Lung (tissue), 12 donors: ENCODE measurements around the gene ZNF322. TPM values are rescaled to one million over a fixed set of nuclear protein-coding genes. Genes with fewer than 3 reads are reported as not detected.

Experiments used
- ATAC-seq: fragments of 200-7000 bp; cut with Tn5 transposase; one replicate; pipeline ENCODE4 v1.9.1; 2020; ENCODE audit warnings: moderate number of reproducible peaks; ENCODE audit not compliant: insufficient read depth, low FRiP score
- DNase-seq, 3 donors: peaks; one replicate each; pipeline ENCODE4 v3.0.0-alpha.2; 2013 to 2017
- H3K27ac ChIP-seq, 2 donors: one replicate each; pipeline ENCODE4 v1.5.1; 2013; ENCODE audit warnings: mild to moderate bottlenecking in 2 of 2, moderate library complexity in 2 of 2, control low read depth in 1 of 2, inconsistent platforms in 1 of 2, low read depth in 1 of 2, low read length in 1 of 2
- H3K27me3 ChIP-seq, 3 donors: one replicate each; pipeline ENCODE4 v1.5.1; 2013; ENCODE audit warnings: low read length in 2 of 3; ENCODE audit not compliant: control insufficient read depth in 3 of 3, insufficient read depth in 3 of 3
- H3K36me3 ChIP-seq, 4 donors: one replicate each; pipeline ENCODE4 v1.5.1; 2013; ENCODE audit warnings: low read length in 4 of 4, mild to moderate bottlenecking in 1 of 4, moderate library complexity in 1 of 4; ENCODE audit not compliant: control insufficient read depth in 4 of 4, insufficient read depth in 4 of 4
- H3K4me1 ChIP-seq, 5 donors: one replicate each; pipeline ENCODE4 v1.5.1; 2013; ENCODE audit warnings: low read length in 5 of 5, mild to moderate bottlenecking in 2 of 5, moderate library complexity in 1 of 5; ENCODE audit not compliant: control insufficient read depth in 5 of 5, insufficient read depth in 5 of 5
- H3K4me3 ChIP-seq: one replicate; pipeline ENCODE4 v1.5.1; 2013; ENCODE audit warnings: mild to moderate bottlenecking, control low read depth, moderate library complexity
- H3K9ac ChIP-seq, 2 donors: one replicate each; pipeline ENCODE4 v1.5.1; 2013; ENCODE audit warnings: low read length in 2 of 2, control low read depth in 1 of 2; ENCODE audit not compliant: insufficient read depth in 1 of 2
- H3K9me3 ChIP-seq, 4 donors: one replicate each; pipeline ENCODE4 v1.5.1; 2013; ENCODE audit warnings: low read length in 3 of 4, mild to moderate bottlenecking in 1 of 4, moderate library complexity in 1 of 4; ENCODE audit not compliant: control insufficient read depth in 4 of 4, insufficient read depth in 3 of 4
- CTCF ChIP-seq: IDR thresholded peaks from 2 replicates; pipeline ENCODE4 v1.5.1; 2012; ENCODE audit warnings: mild to moderate bottlenecking; ENCODE audit errors: control extremely low read depth, extremely low read depth
- WGBS, 2 donors: extraction: QIAGEN DNeasy Blood & Tissue Kit; methylation state at CpG; one replicate each; pipeline ENCODE4 v1.1.7; 2013; 5-methylcytosine and 5-hydroxymethylcytosine counted together
- polyA plus RNA-seq, 2 donors: library from polyadenylated mRNA; stranded (reverse); fragments of 200-250 nt; gene quantifications; one replicate each; pipeline ENCODE4 v1.2.1, GENCODE V29; 2013
- total RNA-seq, 2 donors: library from RNA; depleted of rRNA in 1 of 2; stranded (reverse); fragments of >200 nt in 1 of 2; gene quantifications; one replicate each; pipeline ENCODE4 v1.2.1, GENCODE V29; 2014 to 2021
- donor health status: control.
- donor health status: control.
- donor health status: Bipolar disorder and iron deficiency.
- donor health status: healthy.
- donor health status: DM: yes; HTN: yes; CAD: no.

The ZNF322 gene
- total and polyA plus RNA-seq, 4 donors = 5.8 to 26.0 (median 14.5) TPM

DNA sequence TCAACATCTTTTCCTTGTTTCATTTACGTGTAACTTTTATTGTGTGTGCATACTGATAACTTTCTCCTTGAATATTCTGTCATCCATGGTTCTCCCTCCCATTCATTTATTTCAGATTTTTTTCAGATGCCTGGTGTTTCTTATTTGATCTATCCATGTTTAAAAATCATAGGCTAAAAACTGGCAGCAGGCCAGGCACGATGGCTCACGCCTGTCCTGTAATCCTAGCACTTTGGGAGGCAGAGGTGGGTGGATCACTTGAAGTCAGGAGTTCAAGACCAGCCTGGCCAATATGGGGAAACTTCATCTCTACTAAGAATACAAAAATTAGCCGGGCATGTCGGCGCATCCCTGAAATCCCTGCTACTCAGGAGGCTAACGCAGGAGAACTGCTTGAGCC lies 31.7 kb downstream of the ZNF322 start:
- DNase-seq (no peak), ATAC-seq (no peak)
- Histone ChIP-seq H3K27me3 (no peaks in the 10 kb centered on the region), H3K4me1 (no peaks in the 10 kb centered on the region), H3K9me3 (peaks cover 0 to 7% (median 3%) of the 10 kb centered on the region in 4 donors), H3K9ac (no peak overlapping the region), H3K27ac (no peak overlapping the region), H3K4me3 (no peak overlapping the region), H3K36me3 (no peaks in the 10 kb centered on the region)
- TF ChIP-seq CTCF = no peak
- WGBS, 2 donors = 84% methylated on average over 7 of the region's 7 CpGs

DNA sequence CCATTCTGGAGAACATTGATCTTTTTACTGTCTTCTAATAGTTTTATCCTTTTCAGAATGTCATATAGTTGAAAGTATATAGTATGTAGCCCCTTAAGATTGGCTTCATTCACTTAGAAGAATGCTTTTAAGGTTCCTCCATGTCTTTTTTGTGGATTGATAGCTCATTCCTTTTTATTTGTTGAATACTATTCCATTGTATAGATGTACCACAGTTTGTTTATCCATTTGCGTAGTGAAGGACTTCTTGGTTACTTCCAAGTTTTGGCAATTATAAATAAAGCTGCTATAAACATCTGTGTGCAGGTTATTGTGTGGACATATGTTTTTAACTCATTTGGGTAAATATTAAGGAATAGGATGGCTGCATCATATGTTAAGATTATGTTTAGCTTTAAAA lies 35.0 kb downstream of the ZNF322 start:
- Histone ChIP-seq H3K36me3 (no peaks in the 10 kb centered on the region), H3K9ac (no peak overlapping the region), H3K4me1 (no peaks in the 10 kb centered on the region), H3K9me3 (peaks cover 0 to 7% (median 3%) of the 10 kb centered on the region in 4 donors), H3K4me3 (no peak overlapping the region), H3K27ac (no peak overlapping the region), H3K27me3 (no peaks in the 10 kb centered on the region)
- TF ChIP-seq CTCF = no peak
- ATAC-seq = no peak
- 88 to 93% methylated on average over 1 of the region's 1 CpG for WGBS, 2 donors
- no peak for DNase-seq

DNA sequence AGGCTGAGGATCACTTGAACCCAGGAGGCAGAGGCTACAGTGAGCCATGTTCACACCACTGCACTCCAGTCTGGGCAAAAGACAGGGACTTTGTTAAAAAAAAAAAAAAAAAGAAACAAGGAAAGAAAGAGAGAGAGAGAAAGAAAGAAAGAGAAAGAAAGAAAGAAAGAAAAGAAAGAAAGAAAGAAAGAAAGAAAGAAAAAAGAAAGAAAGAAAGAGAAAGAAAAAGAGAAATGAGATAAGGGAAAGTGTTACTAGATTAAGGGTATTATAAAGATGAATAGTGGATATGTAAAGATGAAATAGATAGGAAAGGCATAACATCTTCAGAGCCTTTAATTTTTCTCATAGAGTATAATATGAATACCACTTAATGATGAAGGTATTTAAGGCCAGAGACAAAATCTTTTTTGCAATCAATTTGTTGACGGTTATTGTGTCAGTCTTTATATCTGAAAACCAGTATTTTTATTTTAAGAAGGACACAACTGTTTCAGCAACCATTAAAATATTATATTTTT lies 36.1 kb downstream of the ZNF322 start:
- Histone ChIP-seq H3K4me1 (no peaks in the 10 kb centered on the region), H3K36me3 (no peaks in the 10 kb centered on the region), H3K4me3 (no peak overlapping the region), H3K9me3 (peaks cover 0 to 7% (median 3%) of the 10 kb centered on the region in 4 donors), H3K27ac (no peak overlapping the region), H3K27me3 (no peaks in the 10 kb centered on the region), H3K9ac (no peak overlapping the region)
- DNase-seq = no peak
- 0 to 92% methylated on average over 1 of the region's 1 CpG for WGBS, 2 donors
- TF ChIP-seq CTCF = no peak
- no peak for ATAC-seq
